GM21786 (cell line): Measurements from ENCODE around the gene OPCML.

Experiments used
- ATAC-seq: cut with Tn5 transposase; IDR thresholded peaks from one replicate; pipeline ENCODE4 v1.9.1; 2021; ENCODE audit not compliant: unreplicated experiment

Gene OPCML

DNA sequence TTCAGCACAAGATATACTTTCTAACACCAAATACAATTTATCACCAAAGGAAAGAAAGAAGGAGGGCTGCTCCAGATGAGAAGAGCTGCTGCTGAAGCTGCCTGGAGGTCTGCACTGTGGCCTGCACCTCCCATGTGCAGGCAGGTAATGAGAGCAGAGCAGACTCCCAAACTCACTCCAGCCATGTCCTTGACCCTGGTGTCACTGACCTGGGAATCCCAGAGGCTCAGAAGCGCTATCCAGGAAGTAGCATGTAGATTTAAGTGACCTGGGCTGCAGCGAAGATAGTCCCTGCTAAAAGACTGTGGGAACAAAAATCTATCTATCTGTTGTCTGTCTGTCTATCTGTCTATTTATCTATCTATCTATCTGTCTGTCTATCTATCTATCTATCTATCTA, 816.3 kb downstream of the OPCML start:
- ATAC-seq = no peak

- no peak for ATAC-seq
Observed at GRCh38 chr11:132714859-132715440, 817.4 kb downstream of the OPCML start.

DNA sequence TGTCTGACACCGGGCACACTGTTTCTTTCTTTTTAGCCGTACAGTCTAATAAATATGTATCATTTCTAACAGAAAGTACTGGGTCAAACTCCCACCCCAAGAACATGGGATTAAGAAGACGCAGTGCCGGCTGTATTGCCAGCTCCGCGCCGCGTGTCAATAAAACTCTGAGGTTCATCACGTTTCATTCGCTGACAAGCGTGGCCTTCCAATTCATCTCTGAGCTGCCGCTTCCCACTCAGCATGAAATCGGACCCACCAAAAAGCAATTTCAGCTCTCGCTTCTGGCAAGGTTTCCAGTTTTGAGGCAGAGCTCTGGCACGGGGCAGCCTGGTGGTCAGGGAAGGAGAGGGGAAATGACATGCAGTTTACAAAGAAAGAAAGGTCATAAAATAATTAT, 819.8 kb downstream of the OPCML start:
- no peak for ATAC-seq

- ATAC-seq = no peak
Observed at GRCh38 chr11:132704781-132705375, 827.4 kb downstream of the OPCML start.

- ATAC-seq = no peak
Observed at GRCh38 chr11:132692891-132693290, 839.4 kb downstream of the OPCML start.

DNA sequence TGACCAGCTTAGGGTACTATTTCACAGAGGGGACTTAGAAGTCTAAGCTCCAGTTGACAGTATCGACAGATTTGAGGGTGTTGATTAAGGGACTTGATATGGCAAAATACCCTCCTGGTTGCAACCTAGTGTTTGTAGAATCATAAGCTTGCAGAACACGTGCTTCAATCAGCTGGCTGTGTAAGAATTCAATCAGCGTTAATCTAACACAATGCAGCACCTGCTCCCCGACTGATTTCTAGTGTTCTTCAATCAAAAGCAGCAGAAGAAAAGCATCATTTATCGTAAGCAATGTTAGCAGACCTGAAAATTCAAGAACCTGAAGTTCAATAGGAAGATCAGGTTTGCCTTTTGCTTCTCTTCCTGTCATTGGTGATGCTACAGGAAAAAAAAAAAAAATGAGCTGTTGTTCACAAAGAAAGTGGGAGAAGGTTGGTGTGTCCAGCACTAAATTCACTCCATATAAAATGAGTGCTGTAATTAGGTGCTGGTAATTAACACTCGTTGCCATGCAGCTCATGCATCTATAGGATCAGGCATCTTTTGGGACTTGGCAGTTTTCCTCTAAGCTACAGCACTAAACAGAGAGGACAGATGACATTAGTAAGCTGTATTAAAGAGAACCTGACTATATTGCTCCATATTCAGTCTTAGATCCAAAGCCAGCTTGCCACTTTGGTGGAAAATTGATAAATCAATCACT, 840.3 kb downstream of the OPCML start:
- no peak for ATAC-seq

- no peak for ATAC-seq
Observed at GRCh38 chr11:132686886-132687285, 845.4 kb downstream of the OPCML start.

- no peak for ATAC-seq
Observed at GRCh38 chr11:132685174-132685611, 847.1 kb downstream of the OPCML start.

- ATAC-seq = no peak
Observed at GRCh38 chr11:132683602-132684001, 848.7 kb downstream of the OPCML start.

DNA sequence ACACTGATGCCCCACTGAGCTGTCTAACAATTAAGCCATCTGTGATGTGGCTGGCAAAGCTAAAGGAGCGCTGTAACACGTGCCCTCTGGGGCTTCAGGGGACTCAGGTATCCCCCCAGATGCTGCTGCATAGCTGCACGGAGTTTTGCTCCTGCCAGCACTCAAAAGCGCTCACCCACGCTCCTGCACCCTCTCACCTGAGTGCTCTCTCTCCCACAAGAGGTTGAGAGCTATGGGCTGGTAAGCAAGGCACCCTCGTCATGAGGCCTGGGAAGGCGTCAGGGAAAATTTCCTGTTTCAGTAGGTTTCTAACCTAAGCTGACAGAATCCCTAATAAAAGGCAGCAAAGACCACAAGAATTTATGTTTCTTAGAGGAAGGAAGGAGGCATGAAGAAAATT, 850.3 kb downstream of the OPCML start:
- ATAC-seq = no peak

DNA sequence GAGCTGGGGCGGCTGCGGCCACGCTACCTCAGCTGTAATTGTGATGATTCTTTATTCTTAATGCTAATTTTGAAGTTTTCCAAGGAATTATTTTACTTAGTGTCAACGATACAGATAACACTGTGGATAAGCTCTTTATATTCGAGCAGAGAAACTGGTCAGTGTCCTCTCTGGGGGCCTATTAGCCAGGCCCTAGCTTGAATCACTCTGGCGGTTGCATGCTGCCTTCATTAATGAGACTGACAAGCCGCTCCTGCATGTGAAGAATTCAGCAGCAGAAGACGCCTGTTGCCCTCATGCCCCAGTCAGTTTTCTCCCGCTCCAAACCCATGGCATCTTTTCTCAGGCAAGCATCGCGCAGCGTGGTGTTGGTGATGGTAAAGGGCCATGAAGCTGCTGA, 851.7 kb downstream of the OPCML start:
- no peak for ATAC-seq

DNA sequence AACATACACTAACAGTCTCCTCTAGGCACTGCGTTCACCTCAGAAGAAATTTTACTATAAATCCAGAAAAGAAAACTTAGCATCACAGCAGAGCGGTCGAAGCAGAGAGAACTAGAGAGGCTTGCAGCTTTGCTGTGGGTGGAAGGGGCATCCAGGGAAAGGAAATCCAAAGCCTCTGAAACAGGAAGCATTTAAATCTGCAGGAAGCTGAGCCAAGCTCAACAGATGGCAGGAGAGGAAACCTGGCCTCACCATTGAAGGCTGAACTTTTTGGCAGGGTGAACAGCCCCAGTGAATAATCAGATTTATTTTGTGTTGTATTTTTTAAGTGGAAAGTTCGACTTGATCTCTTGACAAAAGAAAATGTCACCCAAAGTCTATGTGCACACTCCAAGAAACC, 858.1 kb downstream of the OPCML start:
- ATAC-seq = no peak

DNA sequence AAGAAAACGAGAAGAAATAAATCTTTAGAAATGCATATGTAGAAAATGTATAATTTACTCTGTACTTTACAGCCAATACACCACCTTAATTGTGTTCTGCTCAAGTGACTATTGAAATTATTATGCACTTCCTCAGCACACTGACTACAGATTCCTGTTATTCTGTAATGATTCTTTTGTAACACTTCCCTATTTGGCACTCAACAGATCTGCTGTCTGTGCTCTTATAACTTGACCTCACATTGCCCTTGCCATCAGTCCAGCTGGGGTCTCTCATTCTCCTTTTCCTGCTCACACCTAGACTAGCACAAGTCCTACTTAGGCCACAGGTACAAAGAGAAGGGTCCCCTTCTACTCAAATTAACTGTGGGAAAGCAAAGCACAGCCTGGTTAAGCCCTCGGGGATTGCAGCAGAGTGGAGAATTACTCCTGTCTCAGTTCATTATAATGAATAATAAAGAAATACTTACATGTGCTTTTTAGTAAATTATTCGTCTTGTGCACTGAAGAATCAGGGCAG, 860.4 kb downstream of the OPCML start:
- ATAC-seq = no peak

DNA sequence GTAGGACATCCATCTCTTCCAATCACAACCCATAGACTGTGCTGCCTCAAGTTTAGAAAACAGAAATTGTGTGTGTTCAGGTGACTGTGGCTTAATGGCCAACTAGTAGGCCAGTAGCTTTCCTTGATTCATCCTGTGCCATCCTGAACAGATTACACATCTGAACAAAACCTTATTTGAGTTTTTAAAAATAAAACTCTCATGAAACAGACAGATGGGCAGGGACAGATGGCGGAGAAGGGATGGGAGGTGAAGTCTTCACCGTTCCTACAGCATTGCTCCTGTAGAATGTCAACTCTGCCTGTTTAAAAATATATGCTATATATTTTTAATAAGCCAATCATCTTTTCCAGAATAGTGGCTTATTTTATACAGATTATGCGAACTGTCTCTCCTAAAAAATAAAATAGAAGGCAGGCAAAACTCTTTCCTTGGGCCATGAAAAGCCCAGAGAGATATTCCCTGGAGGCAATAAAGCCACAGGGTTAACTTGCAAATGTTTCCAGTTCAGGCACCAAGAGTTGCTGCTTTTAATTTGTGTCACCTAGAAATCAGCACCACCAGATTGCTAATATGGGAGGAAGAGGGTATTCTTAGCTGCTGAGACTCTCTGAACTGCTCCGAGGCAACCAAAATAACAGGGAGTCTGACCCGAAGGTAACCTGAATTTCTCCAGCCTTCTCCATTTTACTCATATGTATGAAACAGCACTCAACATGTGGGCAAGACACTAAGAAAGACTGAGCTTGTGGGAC, 861.2 kb downstream of the OPCML start:
- no peak for ATAC-seq

DNA sequence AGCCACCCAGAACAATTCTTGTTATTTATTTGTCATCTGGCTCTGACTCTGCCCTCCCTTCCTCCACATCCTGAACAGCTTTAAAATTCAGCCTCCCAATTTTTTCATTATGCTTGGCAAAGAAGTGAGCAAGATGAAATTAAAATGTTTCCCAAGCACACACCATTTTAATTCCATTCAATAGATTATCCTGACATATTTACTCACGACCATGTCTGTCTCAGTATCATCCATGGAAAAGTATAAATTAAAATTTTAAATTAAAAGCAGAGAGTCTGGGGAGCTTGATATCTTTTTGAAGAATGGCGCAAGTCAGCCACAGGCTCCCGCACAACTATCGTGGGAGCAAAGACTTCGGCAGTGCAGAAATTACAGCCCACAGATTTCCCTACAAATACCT, 862.4 kb downstream of the OPCML start:
- ATAC-seq = no peak

- no peak for ATAC-seq
Observed at GRCh38 chr11:132665205-132665604, 867.1 kb downstream of the OPCML start.

DNA sequence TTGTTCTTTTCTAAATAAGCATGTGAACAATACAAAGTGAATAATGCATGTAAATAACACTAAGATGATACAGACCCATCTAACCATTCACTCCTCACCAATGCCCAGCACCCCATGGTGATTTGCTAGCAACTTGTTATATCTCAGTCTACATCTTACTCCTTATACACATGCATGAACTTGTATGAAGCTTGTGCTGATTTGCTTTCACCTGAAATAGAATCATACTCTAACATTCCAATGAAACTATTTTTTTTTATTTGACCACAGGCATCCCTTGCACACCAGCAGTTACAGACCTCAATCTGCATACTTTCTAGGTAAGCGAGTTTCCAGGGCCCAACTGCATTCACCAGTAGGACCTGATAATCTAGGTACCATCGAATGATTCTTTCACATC, 873.6 kb downstream of the OPCML start:
- no peak for ATAC-seq

- no peak for ATAC-seq
Observed at GRCh38 chr11:132658004-132658403, 874.3 kb downstream of the OPCML start.

DNA sequence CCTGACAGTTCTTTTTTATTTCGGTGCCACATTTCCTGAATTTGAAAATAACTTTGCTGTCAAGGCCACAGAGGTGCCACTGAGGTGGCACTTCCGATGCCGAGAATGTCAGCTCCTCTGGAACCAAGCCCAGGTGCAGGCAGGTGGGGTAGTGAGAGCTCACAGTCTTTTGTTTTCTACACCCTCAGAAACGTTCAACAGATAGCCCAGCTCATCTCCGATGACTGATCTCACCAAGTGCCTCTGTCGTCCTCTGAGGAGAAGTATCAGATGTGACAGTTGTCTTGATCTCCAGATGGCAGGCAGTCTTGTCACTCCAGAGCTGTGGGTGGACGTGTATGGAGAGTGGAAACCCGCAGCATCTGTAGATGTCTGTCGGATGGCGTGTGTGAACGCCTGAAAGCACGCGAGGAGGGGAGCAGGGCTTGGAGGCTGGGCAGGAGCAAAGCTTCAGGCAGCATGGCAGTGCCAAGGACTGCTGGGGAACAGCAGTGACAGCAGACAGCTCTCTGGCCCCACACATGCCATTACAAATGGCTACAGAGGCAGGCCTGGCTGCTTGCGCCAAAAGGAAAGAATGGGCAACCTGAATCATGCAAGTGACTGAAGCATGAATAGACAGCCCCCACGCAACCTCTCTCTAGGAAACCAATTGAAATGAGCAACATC, 877.0 kb downstream of the OPCML start:
- no peak for ATAC-seq

- no peak for ATAC-seq
Observed at GRCh38 chr11:132653237-132653636, 879.1 kb downstream of the OPCML start.
